ENCODE measurements around the gene INKA2.

The INKA2 gene

GRCh38 chr1:111731956-111732355, 7.2 kb downstream of the INKA2 start:
- H3K4me3 ChIP-seq (ENCODE audit: low read length), result no peak overlapping the region
- no peaks in the 10 kb centered on the region for H3K27me3 ChIP-seq (ENCODE audit: insufficient read depth, low read length)
- no peak overlapping the region for H3K9ac ChIP-seq (ENCODE audit: low read depth, low read length)
- H3K27ac ChIP-seq (ENCODE audit: low read depth, low read length), result no peak overlapping the region
- peaks cover 4% of the 10 kb centered on the region for H3K36me3 ChIP-seq (ENCODE audit: insufficient read depth, low read length)
- peaks cover 26% of the 10 kb centered on the region for H3K4me1 ChIP-seq (ENCODE audit: insufficient read depth, low read length)
- H3K9me3 ChIP-seq (ENCODE audit: insufficient read depth, low read depth, low read length), result no peaks in the 10 kb centered on the region
- WGBS, result 80% methylated on average over 6 of the region's 6 CpGs

- no peaks in the 10 kb centered on the region for H3K27me3 ChIP-seq (ENCODE audit: insufficient read depth, low read length)
- H3K9me3 ChIP-seq (ENCODE audit: insufficient read depth, low read depth, low read length), result no peaks in the 10 kb centered on the region
- peaks cover 15% of the 10 kb centered on the region for H3K4me1 ChIP-seq (ENCODE audit: insufficient read depth, low read length)
- H3K27ac ChIP-seq (ENCODE audit: low read depth, low read length), result no peak overlapping the region
- H3K9ac ChIP-seq (ENCODE audit: low read depth, low read length), result no peak overlapping the region
- no peak overlapping the region for H3K4me3 ChIP-seq (ENCODE audit: low read length)
- H3K36me3 ChIP-seq (ENCODE audit: insufficient read depth, low read length), result peaks cover 6% of the 10 kb centered on the region
- WGBS, result 87% methylated on average over 4 of the region's 4 CpGs
Measured at GRCh38 chr1:111730706-111731105, 8.5 kb downstream of the INKA2 start.

GRCh38 chr1:111729946-111730681, 9.1 kb downstream of the INKA2 start:
- Histone ChIP-seq H3K9ac (ENCODE audit: low read depth, low read length) (no peak overlapping the region), H3K4me1 (ENCODE audit: insufficient read depth, low read length) (peaks cover 15% of the 10 kb centered on the region), H3K4me3 (ENCODE audit: low read length) (no peak overlapping the region), H3K9me3 (ENCODE audit: insufficient read depth, low read depth, low read length) (no peaks in the 10 kb centered on the region), H3K36me3 (ENCODE audit: insufficient read depth, low read length) (peaks cover 6% of the 10 kb centered on the region), H3K27ac (ENCODE audit: low read depth, low read length) (no peak overlapping the region), H3K27me3 (ENCODE audit: insufficient read depth, low read length) (no peaks in the 10 kb centered on the region)
- WGBS, result 85% methylated on average over 7 of the region's 7 CpGs

GRCh38 chr1:111729271-111729921, 9.8 kb downstream of the INKA2 start:
- no peaks in the 10 kb centered on the region for H3K9me3 ChIP-seq (ENCODE audit: insufficient read depth, low read depth, low read length)
- 75% methylated on average over 8 of the region's 8 CpGs for WGBS
- peaks cover 20% of the 10 kb centered on the region for H3K4me1 ChIP-seq (ENCODE audit: insufficient read depth, low read length)
- no peak overlapping the region for H3K27ac ChIP-seq (ENCODE audit: low read depth, low read length)
- H3K36me3 ChIP-seq (ENCODE audit: insufficient read depth, low read length), result peaks cover 6% of the 10 kb centered on the region
- H3K4me3 ChIP-seq (ENCODE audit: low read length), result no peak overlapping the region
- H3K9ac ChIP-seq (ENCODE audit: low read depth, low read length), result no peak overlapping the region
- no peaks in the 10 kb centered on the region for H3K27me3 ChIP-seq (ENCODE audit: insufficient read depth, low read length)

GRCh38 chr1:111727056-111727455, 12.1 kb downstream of the INKA2 start:
- WGBS, result 88% methylated on average over 18 of the region's 18 CpGs
- H3K9me3 ChIP-seq (ENCODE audit: insufficient read depth, low read depth, low read length), result no peaks in the 10 kb centered on the region
- H3K36me3 ChIP-seq (ENCODE audit: insufficient read depth, low read length), result peaks cover 6% of the 10 kb centered on the region
- no peak overlapping the region for H3K9ac ChIP-seq (ENCODE audit: low read depth, low read length)
- no peak overlapping the region for H3K4me3 ChIP-seq (ENCODE audit: low read length)
- no peak overlapping the region for H3K27ac ChIP-seq (ENCODE audit: low read depth, low read length)
- no peaks in the 10 kb centered on the region for H3K27me3 ChIP-seq (ENCODE audit: insufficient read depth, low read length)
- H3K4me1 ChIP-seq (ENCODE audit: insufficient read depth, low read length), result peaks cover 20% of the 10 kb centered on the region

GRCh38 chr1:111725192-111725591, 14.0 kb downstream of the INKA2 start:
- H3K36me3 ChIP-seq (ENCODE audit: insufficient read depth, low read length), result peaks cover 6% of the 10 kb centered on the region
- 35% methylated on average over 5 of the region's 5 CpGs for WGBS
- no peaks in the 10 kb centered on the region for H3K27me3 ChIP-seq (ENCODE audit: insufficient read depth, low read length)
- H3K9ac ChIP-seq (ENCODE audit: low read depth, low read length), result no peak overlapping the region
- no peak overlapping the region for H3K4me3 ChIP-seq (ENCODE audit: low read length)
- no peak overlapping the region for H3K27ac ChIP-seq (ENCODE audit: low read depth, low read length)
- H3K4me1 ChIP-seq (ENCODE audit: insufficient read depth, low read length), result peaks cover 30% of the 10 kb centered on the region
- H3K9me3 ChIP-seq (ENCODE audit: insufficient read depth, low read depth, low read length), result no peaks in the 10 kb centered on the region

- Histone ChIP-seq H3K9ac (ENCODE audit: low read depth, low read length) (no peak overlapping the region), H3K27ac (ENCODE audit: low read depth, low read length) (no peak overlapping the region), H3K27me3 (ENCODE audit: insufficient read depth, low read length) (no peaks in the 10 kb centered on the region), H3K9me3 (ENCODE audit: insufficient read depth, low read depth, low read length) (no peaks in the 10 kb centered on the region), H3K4me3 (ENCODE audit: low read length) (no peak overlapping the region), H3K4me1 (ENCODE audit: insufficient read depth, low read length) (peaks cover 24% of the 10 kb centered on the region), H3K36me3 (ENCODE audit: insufficient read depth, low read length) (peaks cover 6% of the 10 kb centered on the region)
- WGBS, result 89% methylated on average over 1 of the region's 1 CpG
Measured at GRCh38 chr1:111723871-111724270, 15.3 kb downstream of the INKA2 start.

GRCh38 chr1:111723091-111723806, 15.9 kb downstream of the INKA2 start:
- Histone ChIP-seq H3K27me3 (ENCODE audit: insufficient read depth, low read length) (no peaks in the 10 kb centered on the region), H3K27ac (ENCODE audit: low read depth, low read length) (no peak overlapping the region), H3K36me3 (ENCODE audit: insufficient read depth, low read length) (peaks cover 6% of the 10 kb centered on the region), H3K9me3 (ENCODE audit: insufficient read depth, low read depth, low read length) (no peaks in the 10 kb centered on the region), H3K4me1 (ENCODE audit: insufficient read depth, low read length) (peaks cover 24% of the 10 kb centered on the region), H3K9ac (ENCODE audit: low read depth, low read length) (no peak overlapping the region), H3K4me3 (ENCODE audit: low read length) (no peak overlapping the region)
- 83% methylated on average over 7 of the region's 7 CpGs for WGBS

- no peaks in the 10 kb centered on the region for H3K27me3 ChIP-seq (ENCODE audit: insufficient read depth, low read length)
- no peaks in the 10 kb centered on the region for H3K9me3 ChIP-seq (ENCODE audit: insufficient read depth, low read depth, low read length)
- peaks cover 24% of the 10 kb centered on the region for H3K4me1 ChIP-seq (ENCODE audit: insufficient read depth, low read length)
- H3K4me3 ChIP-seq (ENCODE audit: low read length), result no peak overlapping the region
- 83% methylated on average over 10 of the region's 10 CpGs for WGBS
- H3K27ac ChIP-seq (ENCODE audit: low read depth, low read length), result no peak overlapping the region
- H3K36me3 ChIP-seq (ENCODE audit: insufficient read depth, low read length), result 0 out of 2 replicates have a peak, but pooled peaks cover 2% of the 10 kb centered on the region
- H3K9ac ChIP-seq (ENCODE audit: low read depth, low read length), result no peak overlapping the region
Measured at GRCh38 chr1:111720977-111721786, 18.0 kb downstream of the INKA2 start.

- Histone ChIP-seq H3K27me3 (ENCODE audit: insufficient read depth, low read length) (no peaks in the 10 kb centered on the region), H3K4me1 (ENCODE audit: insufficient read depth, low read length) (peaks cover 24% of the 10 kb centered on the region), H3K27ac (ENCODE audit: low read depth, low read length) (no peak overlapping the region), H3K4me3 (ENCODE audit: low read length) (no peak overlapping the region), H3K36me3 (ENCODE audit: insufficient read depth, low read length) (0 out of 2 replicates have a peak, but pooled peaks cover 2% of the 10 kb centered on the region), H3K9me3 (ENCODE audit: insufficient read depth, low read depth, low read length) (no peaks in the 10 kb centered on the region), H3K9ac (ENCODE audit: low read depth, low read length) (no peak overlapping the region)
- WGBS, result 81% methylated on average over 7 of the region's 7 CpGs
Measured at GRCh38 chr1:111720274-111720976, 18.8 kb downstream of the INKA2 start.

All from HUES64 (cell line).